Aorta (tissue), 5 donors: ENCODE measurements around the gene EFCC1. TPM values are rescaled to one million over a fixed set of nuclear protein-coding genes. Genes with fewer than 3 reads are reported as not detected.

Source experiments
- ATAC-seq: fragments of 200-7000 bp; cut with Tn5 transposase; one replicate; pipeline ENCODE4 v1.9.1; 2022; ENCODE audit warnings: moderate library complexity; ENCODE audit not compliant: low FRiP score
- DNase-seq, 2 donors: peaks; one replicate each; pipeline ENCODE4 v3.0.0-alpha.2; 2020
- H3K27ac ChIP-seq, 2 donors: one replicate each; pipeline ENCODE4 v1.5.1; 2013; ENCODE audit warnings: low read length in 2 of 2, mild to moderate bottlenecking in 2 of 2, moderate library complexity in 2 of 2, control low read depth in 1 of 2, inconsistent platforms in 1 of 2, low read depth in 1 of 2
- H3K27me3 ChIP-seq, 2 donors: one replicate each; pipeline ENCODE4 v1.6.1; 2013; ENCODE audit warnings: control low read depth in 1 of 2, low read length in 1 of 2, mild to moderate bottlenecking in 1 of 2, moderate library complexity in 1 of 2; ENCODE audit not compliant: insufficient read depth in 2 of 2, control insufficient read depth in 1 of 2
- H3K36me3 ChIP-seq, 2 donors: one replicate each; pipeline ENCODE4 v1.6.1; 2013; ENCODE audit warnings: control low read depth in 1 of 2, low read length in 1 of 2, mild to moderate bottlenecking in 1 of 2; ENCODE audit not compliant: insufficient read depth in 2 of 2, control insufficient read depth in 1 of 2
- H3K4me1 ChIP-seq, 2 donors: one replicate each; pipeline ENCODE4 v1.6.1; 2013; ENCODE audit warnings: low read length in 2 of 2, control low read depth in 1 of 2, mild to moderate bottlenecking in 1 of 2, moderate library complexity in 1 of 2; ENCODE audit not compliant: insufficient read depth in 2 of 2, control insufficient read depth in 1 of 2
- H3K4me3 ChIP-seq, 2 donors: one replicate each; pipeline ENCODE4 v1.5.1; 2013; ENCODE audit warnings: low read length in 2 of 2, control low read depth in 1 of 2, mild to moderate bottlenecking in 1 of 2
- H3K9me3 ChIP-seq: one replicate; pipeline ENCODE4 v1.6.1; 2013; ENCODE audit warnings: mild to moderate bottlenecking, low read length; ENCODE audit not compliant: control insufficient read depth
- WGBS, 2 donors: extraction: QIAGEN DNeasy Blood & Tissue Kit; methylation state at CpG; one replicate each; pipeline ENCODE4 v1.1.7; 2013; 5-methylcytosine and 5-hydroxymethylcytosine counted together
- intact Hi-C, 2 donors: fragments of 100-400 bp; cut with DNase I; formaldehyde crosslinking; loops; one replicate each; pipeline versions ENCODE4 v1.14.2 to v1.15.0; 2022
- polyA plus RNA-seq, 2 donors: library from polyadenylated mRNA; stranded (reverse); fragments of 200-250 nt; gene quantifications; one replicate each; pipeline ENCODE4 v1.2.3, GENCODE V29; 2013
- total RNA-seq, 2 donors: library from RNA; stranded (reverse); fragmentation: NEBNext Ultra II Directional; extraction: Animal tissue kit (Norgen Biotek cat#: 25700); gene quantifications; one replicate each; pipeline ENCODE4 v1.2.1, GENCODE V29; 2021
- donor health status: healthy with polysubstance abuse.
- donor health status: Bipolar disorder and iron deficiency.
- donor health status: DM: no; HTN: no; CAD: no.
- donor health status: DM: no; HTN: no; CAD: no.
- donor health status: DM: yes; HTN: yes; CAD: no.

EFCC1 gene
- total and polyA plus RNA-seq, 4 donors, result 0.13 to 3.1 (median 1.0) TPM

DNA sequence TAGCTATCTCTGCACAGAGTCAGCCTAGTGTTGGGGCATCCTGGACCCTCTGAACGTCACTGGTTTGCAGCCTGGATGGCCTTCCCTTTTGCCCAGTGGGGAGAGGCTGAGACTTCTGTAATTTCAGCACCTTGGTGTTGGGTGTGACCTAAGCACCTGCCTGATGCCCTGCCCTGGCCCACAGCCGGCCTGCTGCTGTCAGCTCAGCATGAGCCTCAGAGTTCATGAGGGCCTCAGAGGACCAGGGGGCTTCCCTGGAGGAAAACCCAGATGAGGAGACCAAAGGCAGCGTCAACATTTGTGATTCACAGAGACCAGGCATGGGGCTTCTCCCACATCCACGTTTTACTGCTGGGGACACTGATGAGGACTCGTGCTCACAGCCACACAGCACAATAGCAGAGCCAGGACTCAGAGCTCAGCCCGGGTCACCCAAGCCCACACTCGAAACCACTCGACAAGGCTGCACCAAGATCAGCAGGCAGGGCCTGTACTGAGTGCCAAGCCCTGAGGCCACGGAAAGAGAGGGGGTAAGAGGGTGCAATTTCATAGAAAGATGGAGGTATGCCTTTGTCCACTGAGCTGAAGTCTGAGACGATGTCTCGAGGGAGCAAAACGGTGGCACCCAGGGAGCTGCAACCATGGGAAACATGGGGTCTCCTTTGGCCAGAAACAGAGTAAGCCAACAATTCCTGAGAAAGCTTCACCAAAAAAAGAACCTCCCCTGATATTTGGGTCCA is 49.6 kb downstream of the EFCC1 start:
- no peaks in the 10 kb centered on the region for H3K4me1 ChIP-seq
- intact Hi-C loops, result loop anchor here in 1 of 2 donors (5.0 kb wide), 2 partner anchors 37 to 72 kb away; partner anchors contain the start of gene RAB43
- H3K27me3 ChIP-seq, result no peaks in the 10 kb centered on the region
- DNase-seq, result peak in 1 of 2 donors; percentile 48
- WGBS, 2 donors, result 92 to 94% methylated on average over 12 of the region's 12 CpGs
- no peak overlapping the region for H3K27ac ChIP-seq
- no peak for ATAC-seq
- no peaks in the 10 kb centered on the region for H3K36me3 ChIP-seq
- no peaks in the 10 kb centered on the region for H3K9me3 ChIP-seq
- H3K4me3 ChIP-seq, result no peak overlapping the region

GRCh38 chr3:129051871-129052340 is 50.8 kb downstream of the EFCC1 start:
- Histone ChIP-seq H3K36me3 (no peaks in the 10 kb centered on the region), H3K27me3 (no peaks in the 10 kb centered on the region), H3K4me3 (no peak overlapping the region), H3K27ac (peak overlapping the region in 1 of 2 donors; percentile 76), H3K4me1 (no peaks in the 10 kb centered on the region), H3K9me3 (no peaks in the 10 kb centered on the region)
- ATAC-seq, result peak; percentile 51
- 15 to 18% methylated on average over 5 of the region's 5 CpGs for WGBS, 2 donors
- intact Hi-C loops, result loop anchor here in 1 of 2 donors (5.0 kb wide), 2 partner anchors 35 to 70 kb away; partner anchors contain the start of gene RAB43
- DNase-seq, result peak in 1 of 2 donors; percentile 67

GRCh38 chr3:129052675-129053074 is 51.6 kb downstream of the EFCC1 start:
- H3K9me3 ChIP-seq, result no peaks in the 10 kb centered on the region
- peak in 1 of 2 donors; percentile 75 for DNase-seq
- WGBS, 2 donors, result 28 to 30% methylated on average over 6 of the region's 6 CpGs
- H3K4me1 ChIP-seq, result no peaks in the 10 kb centered on the region
- intact Hi-C loops, result loop anchor here in 1 of 2 donors (5.0 kb wide), 2 partner anchors 35 to 70 kb away; partner anchors contain the start of gene RAB43
- peak; percentile 66 for ATAC-seq
- H3K4me3 ChIP-seq, result no peak overlapping the region
- no peaks in the 10 kb centered on the region for H3K27me3 ChIP-seq
- H3K36me3 ChIP-seq, result no peaks in the 10 kb centered on the region
- peak overlapping the region; percentile 58 to 62 for H3K27ac ChIP-seq

- intact Hi-C loops, result loop anchor here (2.0 to 5.0 kb wide), 3 partner anchors 32 to 68 kb away; partner anchors contain the start of gene RAB43 (in 1 of the 2)
- 55 to 83% methylated on average over 3 of the region's 3 CpGs for WGBS, 2 donors
- Histone ChIP-seq H3K4me1 (no peaks in the 10 kb centered on the region), H3K4me3 (no peak overlapping the region), H3K9me3 (no peaks in the 10 kb centered on the region), H3K36me3 (no peaks in the 10 kb centered on the region), H3K27me3 (no peaks in the 10 kb centered on the region), H3K27ac (no peak overlapping the region)
- DNase-seq (peak in 1 of 2 donors; percentile 1), ATAC-seq (no peak)
Observed at GRCh38 chr3:129054605-129055104, 53.6 kb downstream of the EFCC1 start.

DNA sequence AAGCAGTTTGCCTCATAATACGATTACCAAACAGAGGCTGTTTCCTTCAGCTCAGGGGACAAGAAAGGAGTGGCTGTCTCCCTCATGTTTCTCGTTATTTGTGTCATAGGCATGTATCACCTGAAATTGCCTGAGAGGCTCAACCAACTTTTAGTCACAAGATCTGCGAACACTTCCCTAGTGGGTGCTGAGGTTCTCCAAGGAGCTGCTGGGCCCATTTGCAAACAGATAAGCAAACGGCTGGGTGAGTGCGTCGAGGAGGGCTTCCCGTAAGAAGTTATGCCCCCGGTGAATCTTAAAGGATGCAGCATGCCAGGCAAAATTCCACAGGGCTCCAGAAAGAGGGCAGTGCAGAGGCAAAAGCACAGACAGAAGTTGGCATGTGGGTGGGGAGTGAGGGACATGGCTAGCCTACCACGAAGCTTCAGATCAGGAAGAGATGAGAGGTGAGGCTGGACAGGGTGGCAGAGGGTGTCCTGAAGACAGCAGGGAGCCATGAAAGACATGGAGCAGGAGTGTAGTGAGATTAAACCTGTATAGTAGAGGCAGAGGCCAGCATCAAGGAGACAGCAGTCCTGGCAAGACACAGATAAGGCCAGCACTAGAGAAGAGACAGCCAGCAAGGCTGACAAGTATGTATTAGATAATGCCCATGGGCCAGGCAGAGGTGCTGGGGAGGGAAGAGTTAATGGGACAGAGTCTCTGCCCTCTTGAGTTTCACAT is 55.5 kb downstream of the EFCC1 start:
- WGBS, 2 donors, result 71 to 78% methylated on average over 9 of the region's 9 CpGs
- Histone ChIP-seq H3K4me1 (no peaks in the 10 kb centered on the region), H3K27ac (no peak overlapping the region), H3K36me3 (no peaks in the 10 kb centered on the region), H3K27me3 (no peaks in the 10 kb centered on the region), H3K4me3 (no peak overlapping the region), H3K9me3 (no peaks in the 10 kb centered on the region)
- ATAC-seq, result no peak
- peak in 1 of 2 donors; percentile 46 for DNase-seq
- intact Hi-C loops, result no loop called here

- DNase-seq (peak; percentile 3 to 15), ATAC-seq (no peak)
- no peaks in the 10 kb centered on the region for H3K4me1 ChIP-seq
- no peaks in the 10 kb centered on the region for H3K36me3 ChIP-seq
- H3K4me3 ChIP-seq, result no peak overlapping the region
- H3K9me3 ChIP-seq, result no peaks in the 10 kb centered on the region
- no peaks in the 10 kb centered on the region for H3K27me3 ChIP-seq
- WGBS, 2 donors, result 95 to 96% methylated on average over 4 of the region's 4 CpGs
- H3K27ac ChIP-seq, result no peak overlapping the region
- intact Hi-C loops, result no loop called here
Observed at GRCh38 chr3:129057249-129057648, 56.1 kb downstream of the EFCC1 start.

DNA sequence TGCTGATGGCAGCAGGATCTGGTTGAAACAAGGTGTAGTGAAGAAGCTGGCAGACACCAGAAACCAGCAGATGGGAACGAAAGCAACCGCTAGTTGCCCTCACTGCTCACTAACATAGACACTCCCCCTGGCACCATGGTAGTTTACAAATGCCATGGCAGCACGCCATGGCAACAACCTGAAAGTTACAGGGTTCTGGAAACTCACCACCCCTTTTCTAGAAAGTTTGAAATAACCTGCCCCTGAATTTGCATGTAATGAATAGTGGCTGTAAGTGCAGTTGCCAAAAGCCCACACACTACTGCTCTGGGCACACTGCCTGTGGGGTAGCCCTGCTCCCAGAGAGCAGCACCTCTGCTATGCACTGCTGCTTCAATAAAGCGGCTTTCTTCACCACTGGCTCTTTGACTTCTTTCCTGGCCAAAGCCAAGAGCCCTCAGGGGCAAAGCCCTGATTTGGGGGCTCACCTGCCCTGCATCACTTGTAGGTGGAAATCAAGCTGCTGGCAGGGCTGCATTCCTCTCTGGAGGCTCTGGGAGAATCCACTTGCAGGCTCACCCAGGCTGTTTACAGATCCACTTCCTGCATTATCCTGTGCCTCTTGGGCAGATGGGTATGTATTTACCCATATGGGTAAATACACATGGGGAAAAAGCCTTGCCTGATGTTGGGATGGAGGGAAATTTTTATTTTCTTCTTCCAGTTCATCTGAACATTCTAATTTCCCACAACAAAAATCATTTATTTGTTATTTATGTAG is 57.5 kb downstream of the EFCC1 start:
- peak in 1 of 2 donors; percentile 45 for DNase-seq

GRCh38 chr3:129059311-129059958 is 58.3 kb downstream of the EFCC1 start:
- H3K9me3 ChIP-seq, result no peaks in the 10 kb centered on the region
- H3K4me1 ChIP-seq, result no peaks in the 10 kb centered on the region
- H3K27me3 ChIP-seq, result no peaks in the 10 kb centered on the region
- intact Hi-C loops, result no loop called here
- DNase-seq, result peak in 1 of 2 donors; percentile 61
- H3K4me3 ChIP-seq, result no peak overlapping the region
- H3K36me3 ChIP-seq, result no peaks in the 10 kb centered on the region
- H3K27ac ChIP-seq, result no peak overlapping the region
- no peak for ATAC-seq
- WGBS, 2 donors, result 73 to 80% methylated on average over 11 of the region's 11 CpGs

More for the DNA sequence above, 57.5 kb downstream of the EFCC1 start:
- WGBS, 2 donors, result 29 to 31% methylated on average over 4 of the region's 4 CpGs
- Histone ChIP-seq H3K27ac (no peak overlapping the region), H3K4me1 (no peaks in the 10 kb centered on the region), H3K27me3 (no peaks in the 10 kb centered on the region), H3K9me3 (no peaks in the 10 kb centered on the region), H3K4me3 (no peak overlapping the region), H3K36me3 (no peaks in the 10 kb centered on the region)
- ATAC-seq, result no peak
- intact Hi-C loops, result no loop called here
